ENCODE measurements around the gene HLA-DRB5.

- TF ChIP-seq POLR2A (IDR thresholded peaks at IDR 0.05) (no peak), CTCF (IDR thresholded peaks at IDR 0.05) (no peak), POLR2AphosphoS5 (IDR thresholded peaks at IDR 0.05; ENCODE audit: insufficient read depth in 1 of 2, low read depth in 1 of 2) (no peak)
These were observed 42.0 kb downstream of the HLA-DRB5 start for GRCh38 chr6:32488083-32488482.
